K562 (cell line): ENCODE measurements around the gene MPV17L2. TPM values are rescaled to one million over a fixed set of nuclear protein-coding genes. Genes with fewer than 3 reads are reported as not detected.
A peak's percentile ranks its signal among the peaks of the same experiment; 100 is the strongest.

Experiments
- HMGXB4 ChIP-seq: sonication (generic); formaldehyde crosslinking; IDR thresholded peaks from 2 replicates; pipeline ENCODE4 v1.8.1; 2023; ENCODE audit warnings: mild to moderate bottlenecking, missing genetic modification reagents
- HNRNPLL ChIP-seq: fragments of 200-400 bp; formaldehyde crosslinking; IDR thresholded peaks from 2 replicates; pipeline ENCODE4 v1.6.1; 2017; ENCODE audit warnings: low read length, low read depth, mild to moderate bottlenecking; ENCODE audit not compliant: poor library complexity, severe bottlenecking
- PHF8 ChIP-seq: fragments of 200-600 bp; sonication (generic); IDR thresholded peaks from 2 replicates; pipeline ENCODE4 v1.6.1; 2012; ENCODE audit warnings: mixed run types, mild to moderate bottlenecking, inconsistent platforms, low read length, moderate library complexity, borderline replicate concordance
- POLR2B ChIP-seq: fragments of 450-650 bp; IDR thresholded peaks from 2 replicates; pipeline ENCODE4 v1.6.1; 2018; ENCODE audit warnings: low read depth; ENCODE audit not compliant: partially characterized antibody
- ZKSCAN1 ChIP-seq: fragments of 150-350 bp; IDR thresholded peaks from 2 replicates; pipeline ENCODE4 v1.6.1; 2016; ENCODE audit warnings: low read depth, low read length
- polyA plus RNA-seq, 8 experiments: library from polyadenylated mRNA; depleted of rRNA in 4 of 8; stranded (reverse) in 5 of 8; unstranded in 3 of 8; fragments of >200 nt; fragmentation: Nextera tagmentation in 2 of 8; fragmentation: Illumina TruSeq in 1 of 8; extraction: Ambion mirVana in 2 of 8; extraction: Trizol in 1 of 8; gene quantifications; 2 replicates each; pipeline versions ENCODE4 v1.2.1 to v1.2.3, GENCODE V29; 2011 to 2014; ENCODE audit warnings: inconsistent platforms in 1 of 8, missing spikeins in 1 of 8
- total RNA-seq, 7 experiments: library from RNA; depleted of rRNA in 6 of 7; stranded (reverse); fragments of >200 nt in 6 of 7; fragmentation: Illumina TruSeq in 2 of 7; extraction: Trizol in 2 of 7; gene quantifications; 2 replicates each; pipeline versions ENCODE4 v1.2.1 to v1.2.3, GENCODE V29; 2011 to 2021; ENCODE audit warnings: low replicate concordance in 1 of 7
- TF ChIP-seq, protein P1 (sequence below): fragments of 250-450 bp; sonication (Bioruptor Pico); IDR thresholded peaks from 2 replicates; pipeline ENCODE4 v1.4.0; 2020; ENCODE audit warnings: mild to moderate bottlenecking, moderate library complexity, borderline replicate concordance

MPV17L2 gene
- total and polyA plus RNA-seq, 9 of the 15 experiments (the other 6 are each of a cell fraction or from before 2014, with no cell fraction given), result 10.6 to 60.2 (median 28.5) TPM

GRCh38 chr19:18205200-18205892 is 12.3 kb downstream of the MPV17L2 start (continued):
- TF ChIP-seq POLR2B (peak; percentile 22), ZKSCAN1 (no peak), HNRNPLL (peak; percentile 88), HMGXB4 (CRISPR knock-in tag) (no peak), PHF8 (peak; percentile 28; the same call in 1 of the 2 replicates)
- TF ChIP-seq, protein P1, sequence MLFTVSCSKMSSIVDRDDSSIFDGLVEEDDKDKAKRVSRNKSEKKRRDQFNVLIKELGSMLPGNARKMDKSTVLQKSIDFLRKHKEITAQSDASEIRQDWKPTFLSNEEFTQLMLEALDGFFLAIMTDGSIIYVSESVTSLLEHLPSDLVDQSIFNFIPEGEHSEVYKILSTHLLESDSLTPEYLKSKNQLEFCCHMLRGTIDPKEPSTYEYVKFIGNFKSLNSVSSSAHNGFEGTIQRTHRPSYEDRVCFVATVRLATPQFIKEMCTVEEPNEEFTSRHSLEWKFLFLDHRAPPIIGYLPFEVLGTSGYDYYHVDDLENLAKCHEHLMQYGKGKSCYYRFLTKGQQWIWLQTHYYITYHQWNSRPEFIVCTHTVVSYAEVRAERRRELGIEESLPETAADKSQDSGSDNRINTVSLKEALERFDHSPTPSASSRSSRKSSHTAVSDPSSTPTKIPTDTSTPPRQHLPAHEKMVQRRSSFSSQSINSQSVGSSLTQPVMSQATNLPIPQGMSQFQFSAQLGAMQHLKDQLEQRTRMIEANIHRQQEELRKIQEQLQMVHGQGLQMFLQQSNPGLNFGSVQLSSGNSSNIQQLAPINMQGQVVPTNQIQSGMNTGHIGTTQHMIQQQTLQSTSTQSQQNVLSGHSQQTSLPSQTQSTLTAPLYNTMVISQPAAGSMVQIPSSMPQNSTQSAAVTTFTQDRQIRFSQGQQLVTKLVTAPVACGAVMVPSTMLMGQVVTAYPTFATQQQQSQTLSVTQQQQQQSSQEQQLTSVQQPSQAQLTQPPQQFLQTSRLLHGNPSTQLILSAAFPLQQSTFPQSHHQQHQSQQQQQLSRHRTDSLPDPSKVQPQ (CRISPR knock-in tag), result no peak
